GM21528 (cell line): ENCODE results near the gene TAX1BP3.
"Not testable (repeated sequence)": the region's sequence is repeated elsewhere in the genome, so short reads cannot be mapped to it uniquely, and the experiment has no call there.

Source experiments
- ATAC-seq: cut with Tn5 transposase; IDR thresholded peaks from one replicate; pipeline ENCODE4 v1.9.1; 2021; ENCODE audit warnings: mild to moderate bottlenecking, moderate library complexity; ENCODE audit not compliant: unreplicated experiment, low FRiP score

TAX1BP3 gene, protein sequence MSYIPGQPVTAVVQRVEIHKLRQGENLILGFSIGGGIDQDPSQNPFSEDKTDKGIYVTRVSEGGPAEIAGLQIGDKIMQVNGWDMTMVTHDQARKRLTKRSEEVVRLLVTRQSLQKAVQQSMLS

DNA sequence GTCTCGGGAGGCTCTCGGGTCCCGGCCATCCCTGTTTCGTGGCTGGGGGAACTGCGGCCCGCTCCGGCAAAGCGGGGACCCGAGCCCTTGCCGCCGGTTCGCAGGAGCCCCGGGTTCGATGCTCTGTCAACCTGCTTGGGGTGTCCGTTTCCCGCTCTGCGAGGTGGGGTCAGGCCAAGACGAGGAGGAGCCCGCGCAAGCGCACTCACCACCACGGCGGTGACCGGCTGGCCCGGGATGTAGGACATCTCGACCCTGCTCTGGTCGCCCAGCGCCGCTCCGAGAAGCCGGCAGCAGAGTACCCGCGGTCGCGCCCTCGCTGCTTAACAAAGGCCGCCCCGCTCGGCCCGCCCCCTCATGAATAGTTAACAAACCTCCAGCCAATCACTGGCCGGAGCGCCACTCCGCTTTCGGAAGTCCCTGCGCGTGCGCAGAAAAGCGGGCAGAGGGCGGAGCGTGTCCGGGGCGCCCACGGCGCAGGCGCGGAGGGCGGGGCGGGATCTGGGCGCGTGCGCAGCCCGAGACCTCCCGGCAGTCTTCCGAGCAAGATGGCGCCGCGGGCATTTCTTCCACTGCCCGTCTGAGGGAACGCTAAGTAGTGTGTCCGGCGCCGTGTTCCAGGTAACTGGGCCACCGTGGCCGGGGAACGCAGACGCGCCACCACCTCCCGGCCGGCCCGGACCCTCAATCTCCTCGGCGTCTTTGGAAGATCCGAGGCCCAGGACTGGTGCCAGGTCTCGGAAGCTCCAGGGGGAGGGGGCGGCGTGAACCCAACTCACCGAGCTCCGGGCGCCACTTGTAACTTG lies at the start of gene TAX1BP3, which contains the start of gene EMC6:
Gene TAX1BP3 (minus strand): TSS at position 300 of the 806 bp plus-strand sequence. CDS start 52 bp downstream, at position 248.
Gene EMC6 (plus strand): TSS at position 534 of the 806 bp plus-strand sequence. CDS start 335 bp downstream, outside the sequence.
- peak; percentile 86 for ATAC-seq

- ATAC-seq: no peak
Measured at GRCh38 chr17:3715296-3715695, 46.9 kb upstream of the TAX1BP3 start.

- no peak for ATAC-seq
Measured at GRCh38 chr17:3712811-3713463, 44.6 kb upstream of the TAX1BP3 start.

GRCh38 chr17:3710951-3711383 lies 42.6 kb upstream of the TAX1BP3 start:
- peak; percentile 87 for ATAC-seq

DNA sequence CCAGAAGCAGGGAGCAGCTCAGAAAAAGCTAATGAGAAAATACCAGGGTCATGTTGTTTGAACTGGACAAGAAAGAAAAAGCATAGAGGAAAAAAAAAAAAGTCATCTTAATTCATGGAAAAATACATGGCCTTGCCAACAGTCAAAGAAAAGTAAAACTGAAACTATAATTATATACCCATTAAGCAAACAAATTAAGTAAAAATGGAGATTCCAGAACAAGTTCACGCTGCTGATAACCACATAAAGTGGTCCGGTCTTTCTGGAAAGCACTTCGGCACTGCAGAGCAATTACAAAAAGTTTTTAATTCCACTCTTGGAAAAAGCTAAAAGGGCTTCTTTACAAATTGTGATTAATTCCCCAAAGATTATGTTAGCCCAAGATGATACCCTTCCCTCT lies 40.0 kb upstream of the TAX1BP3 start:
- no peak for ATAC-seq

DNA sequence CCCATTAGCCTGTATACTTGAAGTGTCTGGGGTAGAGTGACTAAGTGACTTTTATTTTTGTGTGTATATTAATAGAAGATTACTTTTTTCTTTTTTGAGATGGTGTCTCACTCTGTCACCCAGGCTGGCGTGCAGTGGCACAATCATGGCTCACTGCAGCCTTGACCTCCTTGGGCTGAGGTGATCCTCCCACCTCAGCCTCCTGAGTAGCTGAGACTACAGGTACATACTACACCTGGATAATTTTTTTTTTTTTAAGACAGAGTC lies 37.3 kb upstream of the TAX1BP3 start:
- ATAC-seq: not testable (repeated sequence)

- ATAC-seq: no peak
Measured at GRCh38 chr17:3704931-3705717, 36.7 kb upstream of the TAX1BP3 start.

DNA sequence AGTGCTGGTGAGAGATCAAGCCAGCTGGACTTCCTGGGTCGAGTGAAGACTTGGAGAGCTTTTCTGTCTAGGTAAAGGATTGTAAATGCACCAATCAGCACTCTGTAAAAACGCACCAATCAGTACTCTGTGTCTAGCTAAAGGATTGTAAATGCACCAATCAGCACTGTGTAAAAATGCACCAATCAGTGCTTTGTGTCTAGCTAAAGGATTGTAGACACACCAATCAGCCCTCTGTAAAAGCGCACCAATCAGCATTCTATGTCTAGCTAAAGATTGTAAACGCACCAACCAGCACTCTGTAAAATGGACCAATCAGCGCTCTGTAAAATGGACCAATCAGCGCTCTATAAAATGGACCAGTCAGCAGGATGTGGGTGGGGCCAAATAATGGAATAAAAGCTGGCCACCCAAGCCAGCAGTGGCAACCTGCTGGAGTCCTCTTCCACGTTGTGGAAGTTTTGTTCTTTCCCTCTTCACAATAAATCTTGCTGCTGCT lies 33.7 kb upstream of the TAX1BP3 start:
- ATAC-seq: not testable (repeated sequence)

- no peak for ATAC-seq
Measured at GRCh38 chr17:3699951-3700350, 31.6 kb upstream of the TAX1BP3 start.

DNA sequence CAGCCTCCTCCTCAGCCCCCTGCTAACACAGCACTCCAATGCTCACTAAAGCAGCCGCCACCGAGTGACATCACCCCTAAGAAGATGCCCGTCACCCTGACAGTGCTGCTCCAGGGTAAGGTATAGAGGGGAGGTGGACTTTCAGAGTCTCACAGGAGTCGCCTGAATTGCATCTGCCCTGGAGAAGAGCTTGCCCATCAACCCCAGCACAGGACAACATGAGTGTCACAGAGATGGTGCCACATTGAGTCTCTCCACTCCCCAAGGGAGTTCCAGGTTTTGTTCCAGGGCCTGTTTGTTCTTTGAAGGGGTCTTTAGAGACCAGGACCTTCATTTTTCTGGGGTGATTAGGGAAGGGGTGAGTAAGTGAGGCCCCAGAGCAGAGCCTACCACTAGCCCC lies 29.8 kb upstream of the TAX1BP3 start:
- no peak for ATAC-seq

DNA sequence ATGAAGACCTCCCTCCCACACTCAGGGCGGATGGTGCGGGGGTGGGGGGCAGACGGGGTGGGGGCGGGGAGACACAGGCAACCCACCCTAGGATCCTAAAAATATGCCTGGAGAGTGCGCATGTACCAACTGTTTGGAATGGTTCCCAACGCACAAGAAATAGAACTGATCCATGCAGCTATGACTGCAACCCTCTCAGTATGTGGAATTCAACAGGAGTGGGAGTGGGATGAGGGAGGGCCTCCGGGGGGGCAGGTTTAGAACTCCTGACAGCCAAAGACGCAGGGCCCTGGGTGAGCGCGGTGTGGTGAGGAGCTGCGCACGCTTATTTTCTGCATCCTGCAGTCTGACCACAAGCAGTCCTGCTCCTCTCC lies 28.7 kb upstream of the TAX1BP3 start:
- ATAC-seq: no peak

GRCh38 chr17:3695723-3696411 lies 27.5 kb upstream of the TAX1BP3 start, which contains the start of gene P2RX5:
TSS of gene P2RX5 (minus strand) at chr17:3696155. CDS start at chr17:3696005, 150 bp downstream.
- no peak for ATAC-seq

- no peak for ATAC-seq
Measured at GRCh38 chr17:3695129-3695722, 26.8 kb upstream of the TAX1BP3 start.

DNA sequence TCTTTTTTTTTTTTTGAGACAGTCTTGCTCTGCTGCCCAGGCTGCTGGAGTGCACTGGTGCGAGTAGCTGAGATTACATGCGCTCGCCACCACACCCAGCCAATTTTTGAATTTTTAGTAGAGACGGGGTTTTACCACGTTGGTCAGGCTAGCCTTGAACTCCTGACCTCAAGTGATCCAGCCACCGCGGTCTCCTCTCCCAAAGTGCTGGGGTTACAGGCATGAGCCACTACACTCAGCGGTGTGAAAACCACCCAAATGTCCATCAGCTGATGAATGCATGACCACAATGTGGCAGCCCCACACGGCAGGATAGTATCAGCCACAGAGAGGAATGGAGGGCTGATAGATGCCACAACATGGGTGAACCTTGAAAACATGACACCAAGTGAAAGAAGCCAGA lies 25.5 kb upstream of the TAX1BP3 start:
- ATAC-seq: no peak

GRCh38 chr17:3693141-3693540 lies 24.8 kb upstream of the TAX1BP3 start:
- ATAC-seq: no peak

DNA sequence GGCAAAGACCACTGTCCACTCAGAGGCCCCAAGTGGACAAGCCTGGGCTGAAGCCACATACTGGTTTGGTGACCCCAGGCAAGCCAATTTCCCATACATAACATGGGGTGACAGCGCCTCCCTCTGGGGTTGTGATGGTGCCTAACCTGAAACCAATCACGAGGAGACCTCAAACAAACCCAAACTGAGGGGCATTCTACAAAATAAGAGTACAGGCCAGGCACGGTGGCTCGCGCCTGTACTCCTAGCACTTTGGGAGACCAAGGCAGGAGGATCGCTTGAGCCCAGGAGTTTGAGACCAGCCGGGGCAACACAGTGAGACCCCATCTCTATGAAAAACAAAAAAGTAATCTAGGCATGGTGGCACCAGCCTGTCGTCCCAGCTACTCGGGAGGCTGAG lies 24.0 kb upstream of the TAX1BP3 start:
- no peak for ATAC-seq

- no peak for ATAC-seq
Measured at GRCh38 chr17:3691617-3692067, 23.3 kb upstream of the TAX1BP3 start.

DNA sequence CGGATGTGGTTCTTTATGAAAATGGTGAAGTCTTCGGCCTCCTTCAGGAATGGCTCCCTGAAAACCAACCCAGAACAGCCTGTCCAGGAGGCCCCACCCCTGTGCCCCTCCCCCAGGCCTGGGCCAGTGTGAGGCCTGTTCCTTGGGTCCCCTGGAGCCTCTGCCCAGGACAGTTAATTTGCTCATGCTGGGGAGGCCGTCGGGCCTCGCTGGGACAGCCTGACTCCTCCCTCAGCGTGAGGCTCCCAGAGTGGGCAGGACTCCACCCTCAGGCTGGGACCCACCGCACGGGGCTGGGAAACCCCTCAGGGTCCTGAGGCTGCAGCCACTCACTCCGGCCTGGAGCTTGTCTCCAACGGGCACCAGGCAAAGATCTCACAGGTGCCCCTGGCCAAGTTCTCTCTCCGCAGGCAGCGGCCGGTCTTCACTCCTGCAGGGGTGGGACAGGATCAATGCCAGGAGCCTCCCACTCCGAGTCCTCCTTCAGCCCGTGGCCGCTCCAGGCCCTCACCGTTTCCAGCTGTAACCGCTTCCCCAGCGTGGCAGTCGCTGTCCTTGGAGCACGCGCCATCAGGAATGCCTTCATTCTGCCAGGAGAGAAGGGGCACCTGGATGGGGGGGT lies 21.8 kb upstream of the TAX1BP3 start:
- ATAC-seq: no peak
